Heart right ventricle (tissue), 16 donors: ENCODE data around the gene ANGPTL4. TPM values are rescaled to one million over a fixed set of nuclear protein-coding genes. Genes with fewer than 3 reads are reported as not detected.
"Not testable (repeated sequence)": the region's sequence is repeated elsewhere in the genome, so short reads cannot be mapped to it uniquely, and the experiment has no call there.

Experiments
- ATAC-seq, 8 donors: fragments of 200-7000 bp; cut with Tn5 transposase; one replicate each; pipeline ENCODE4 v1.9.1; 2020; ENCODE audit warnings: mild to moderate bottlenecking in 8 of 8, moderate library complexity in 8 of 8, moderate number of reproducible peaks in 1 of 8
- DNase-seq, 2 donors: peaks; one replicate each; pipeline ENCODE4 v3.0.0-alpha.2; 2020
- H3K27ac ChIP-seq, 10 donors: fragments of 200-600 bp; sonication (generic) in 2 of 10; one replicate each; pipeline versions ENCODE4 v1.5.0 to v1.8.0; 2020 to 2022; ENCODE audit warnings: mild to moderate bottlenecking in 3 of 10
- H3K27me3 ChIP-seq, 7 donors: fragments of 200-600 bp; one replicate each; pipeline ENCODE4 v1.8.0; 2021 to 2022; ENCODE audit warnings: mild to moderate bottlenecking in 2 of 7
- H3K36me3 ChIP-seq, 9 donors: fragments of 200-600 bp; sonication (generic) in 1 of 9; one replicate each; pipeline versions ENCODE4 v1.5.0 to v1.8.0; 2020 to 2022; ENCODE audit warnings: mild to moderate bottlenecking in 2 of 9
- H3K4me1 ChIP-seq, 9 donors: fragments of 200-600 bp; sonication (generic) in 1 of 9; one replicate each; pipeline versions ENCODE4 v1.5.0 to v1.8.0; 2020 to 2022; ENCODE audit warnings: mild to moderate bottlenecking in 4 of 9
- H3K4me3 ChIP-seq, 10 donors: fragments of 200-600 bp; sonication (generic) in 2 of 10; one replicate each; pipeline versions ENCODE4 v1.5.0 to v1.8.0; 2020 to 2022; ENCODE audit warnings: mild to moderate bottlenecking in 7 of 10, moderate library complexity in 2 of 10
- H3K9me3 ChIP-seq, 11 donors: fragments of 200-600 bp in 10 of 11; sonication (generic) in 2 of 11; one replicate each; pipeline versions ENCODE4 v1.5.0 to v1.8.0; 2013 to 2022; ENCODE audit warnings: mild to moderate bottlenecking in 2 of 11, control low read depth in 1 of 11, moderate library complexity in 1 of 11
- WGBS, 2 donors: extraction: QIAGEN DNeasy Blood & Tissue Kit; methylation state at CpG; one replicate each; pipeline ENCODE4 v1.1.7; 2013; ENCODE audit warnings: inconsistent platforms in 1 of 2; 5-methylcytosine and 5-hydroxymethylcytosine counted together
- intact Hi-C, 10 donors: fragments of 100-400 bp; cut with DNase I; formaldehyde crosslinking; loops; one replicate each; pipeline versions ENCODE4 v1.11.1 to v1.14.2; 2022
- polyA plus RNA-seq, 2 donors: library from polyadenylated mRNA; stranded (reverse); fragments of 200-250 nt; gene quantifications; one replicate each; pipeline ENCODE4 v1.2.3, GENCODE V29; 2013
- total RNA-seq, 10 donors: library from RNA; stranded (reverse); fragmentation: NEBNext Ultra II Directional in 3 of 10; extraction: Animal tissue kit (Norgen Biotek cat#: 25700) in 3 of 10; gene quantifications; one replicate each; pipeline versions ENCODE4 v1.2.1 to v1.2.4, GENCODE V29; 2021 to 2023
- TF ChIP-seq, protein P1 (sequence below), 9 donors: fragments of 200-600 bp; sonication (generic) in 2 of 9; IDR thresholded peaks; one replicate each; pipeline versions ENCODE4 v1.5.0 to v1.8.0; 2021 to 2022; ENCODE audit warnings: antibody characterized with exemption in 9 of 9, mild to moderate bottlenecking in 5 of 9, moderate library complexity in 1 of 9
- donor health status: Arrhythmogenic right ventricular cardiomyopathy.
- donor health status: ischemic (EF 13 %, LVEDD 7.1; RV severe dilation, severe dysfunction).
- donor health status: healthy with polysubstance abuse.
- donor health status: DM: no; HTN: yes; CAD: no.
- donor health status: DM: no; HTN: no; CAD: no.
- donor health status: ischemic (EF 25% LVEDD 6.9; RV normal size, moderate dysfunction).
- donor health status: ischemic (EF 25% LVEDD 5.7; RV mildly dilated, moderate dysfunction).
- donor health status: healthy.
- donor health status: DM: yes; HTN: yes; CAD: no.
- donor health status: Ischemic cardiomyopathy.
- donor health status: ischemic (EF 35%, LVEDD 5.7; RV mildly dilated, moderate dysfunction).
- donor health status: nonischemic (EF 11% LVEDD 7.7; RV severe dilation, severe dysfunction).
- donor health status: DM: yes; HTN: yes; CAD: no.
- donor health status: PGD.
- donor health status: ischemic (EF 29% LVEDD 5.4; RV normal size, mild dysfunction).
- donor health status: nonischemic (EF 23%, LVEDD 6.1; RV moderate dilation, normal function).

ANGPTL4 gene
- total and polyA plus RNA-seq, 12 donors, result 1.5 to 154 (median 5.1) TPM

DNA sequence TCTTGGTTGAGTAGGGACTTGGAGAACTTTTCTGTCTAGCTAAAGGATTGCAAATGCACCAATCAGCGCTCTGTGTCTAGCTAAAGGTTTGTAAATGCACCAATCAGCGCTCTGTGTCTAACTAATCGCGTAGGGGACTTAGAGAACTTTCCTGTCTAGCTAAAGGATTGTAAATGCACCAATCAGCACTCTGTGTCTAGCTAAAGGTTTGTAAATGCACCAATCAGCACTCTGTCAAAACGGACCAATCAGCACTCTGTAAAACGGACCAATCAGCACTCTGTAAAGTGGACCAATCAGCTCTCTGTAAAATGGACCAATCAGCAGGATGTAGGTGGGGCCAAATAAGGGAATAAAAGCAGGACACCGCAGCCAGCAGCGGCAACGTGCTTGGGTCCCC, 22.5 kb downstream of the ANGPTL4 start:
- peaks cover 4 to 32% (median 11%) of the 10 kb centered on the region in 9 donors for H3K4me1 ChIP-seq
- H3K27ac ChIP-seq, H3K9me3 ChIP-seq, intact Hi-C loops, DNase-seq, H3K4me3 ChIP-seq, ATAC-seq, H3K36me3 ChIP-seq, H3K27me3 ChIP-seq: not testable (repeated sequence)
- 83 to 85% methylated on average over 9 of the region's 9 CpGs for WGBS, 2 donors

DNA sequence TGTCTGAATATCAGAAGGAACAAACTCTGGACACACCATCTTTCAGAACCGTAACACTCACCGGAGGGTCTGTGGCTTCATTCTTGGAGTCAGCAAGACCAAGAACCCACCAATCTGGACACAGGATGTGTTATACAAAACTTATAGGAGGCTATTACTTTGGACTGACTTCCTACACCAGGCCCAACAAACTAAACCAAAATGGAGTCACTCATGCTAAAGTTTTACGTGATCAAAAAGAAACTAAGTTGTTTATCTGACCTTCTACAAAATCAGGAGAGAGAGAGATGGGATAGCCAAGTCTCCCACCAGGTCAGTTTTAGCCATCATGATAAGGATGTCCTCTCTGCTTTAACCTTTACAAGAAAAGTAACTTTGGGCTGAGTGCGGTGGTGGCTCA, 23.0 kb downstream of the ANGPTL4 start:
- TF ChIP-seq, protein P1, sequence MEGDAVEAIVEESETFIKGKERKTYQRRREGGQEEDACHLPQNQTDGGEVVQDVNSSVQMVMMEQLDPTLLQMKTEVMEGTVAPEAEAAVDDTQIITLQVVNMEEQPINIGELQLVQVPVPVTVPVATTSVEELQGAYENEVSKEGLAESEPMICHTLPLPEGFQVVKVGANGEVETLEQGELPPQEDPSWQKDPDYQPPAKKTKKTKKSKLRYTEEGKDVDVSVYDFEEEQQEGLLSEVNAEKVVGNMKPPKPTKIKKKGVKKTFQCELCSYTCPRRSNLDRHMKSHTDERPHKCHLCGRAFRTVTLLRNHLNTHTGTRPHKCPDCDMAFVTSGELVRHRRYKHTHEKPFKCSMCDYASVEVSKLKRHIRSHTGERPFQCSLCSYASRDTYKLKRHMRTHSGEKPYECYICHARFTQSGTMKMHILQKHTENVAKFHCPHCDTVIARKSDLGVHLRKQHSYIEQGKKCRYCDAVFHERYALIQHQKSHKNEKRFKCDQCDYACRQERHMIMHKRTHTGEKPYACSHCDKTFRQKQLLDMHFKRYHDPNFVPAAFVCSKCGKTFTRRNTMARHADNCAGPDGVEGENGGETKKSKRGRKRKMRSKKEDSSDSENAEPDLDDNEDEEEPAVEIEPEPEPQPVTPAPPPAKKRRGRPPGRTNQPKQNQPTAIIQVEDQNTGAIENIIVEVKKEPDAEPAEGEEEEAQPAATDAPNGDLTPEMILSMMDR (IDR thresholded peaks at IDR 0.05), result no peak
- peaks cover 0 to 4% (median 0%) of the 10 kb centered on the region in 11 donors for H3K9me3 ChIP-seq
- 70 to 85% methylated on average over 4 of the region's 4 CpGs for WGBS, 2 donors
- no peak for ATAC-seq
- H3K27me3 ChIP-seq, result no peaks in the 10 kb centered on the region
- intact Hi-C loops, result no loop called here
- DNase-seq, result no peak
- H3K36me3 ChIP-seq, result peaks cover 0 to 5% (median 0%) of the 10 kb centered on the region in 9 donors
- no peak overlapping the region for H3K27ac ChIP-seq
- H3K4me1 ChIP-seq, result peaks cover 10 to 38% (median 17%) of the 10 kb centered on the region in 9 donors
- no peak overlapping the region for H3K4me3 ChIP-seq

DNA sequence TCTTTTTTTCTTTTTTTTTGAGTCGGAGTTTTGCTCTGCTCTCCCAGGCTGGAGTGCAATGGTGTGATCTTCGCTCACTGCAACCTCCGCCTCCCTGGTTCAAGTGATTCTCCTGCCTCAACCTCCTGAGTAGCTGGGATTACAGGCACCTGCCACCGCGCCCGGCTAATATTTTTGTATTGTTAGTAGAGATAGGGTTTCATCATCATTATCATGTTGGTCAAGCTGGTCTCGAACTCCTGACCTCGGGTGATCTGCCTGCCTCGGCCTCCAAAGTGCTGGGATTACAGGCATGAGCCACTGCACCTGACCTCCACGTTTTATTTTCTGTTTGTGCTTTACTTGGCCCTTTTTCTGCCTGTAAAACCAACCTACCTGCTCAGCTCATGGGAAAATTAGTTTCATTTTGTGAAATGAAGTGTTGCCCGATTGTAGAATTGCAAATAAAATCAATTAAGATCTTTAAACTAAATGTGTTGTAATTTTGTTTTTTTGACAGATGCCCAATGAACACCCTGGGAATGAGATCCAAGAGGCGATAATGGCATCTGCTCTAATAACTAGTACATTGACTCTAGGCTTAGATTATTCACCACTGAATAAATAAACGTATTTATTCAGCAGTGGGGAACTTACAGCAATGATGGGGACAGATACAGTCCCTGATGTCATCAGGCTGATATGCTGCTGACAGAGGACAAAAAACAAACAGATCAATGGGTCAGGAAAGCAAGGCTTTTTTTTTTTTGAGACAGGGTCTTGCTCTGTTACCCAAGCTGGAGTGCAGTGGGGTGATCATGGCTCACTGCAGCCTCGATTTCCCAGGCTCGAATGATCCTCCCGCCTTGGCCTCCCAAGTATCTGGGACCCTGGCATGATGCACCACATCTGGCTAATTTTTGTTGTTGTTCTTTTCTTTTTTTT, 24.0 kb downstream of the ANGPTL4 start:
- ATAC-seq (no peak), DNase-seq (no peak)
- TF ChIP-seq, protein P1 (IDR thresholded peaks at IDR 0.05), result no peak
- 90 to 94% methylated on average over 16 of the region's 16 CpGs for WGBS, 2 donors
- intact Hi-C loops, result no loop called here
- Histone ChIP-seq H3K27ac (peak overlapping the region in 2 of 10 donors; percentile 3 to 19), H3K27me3 (no peaks in the 10 kb centered on the region), H3K4me3 (no peak overlapping the region), H3K36me3 (peaks cover 0 to 5% (median 0%) of the 10 kb centered on the region in 9 donors), H3K9me3 (peaks cover 0 to 4% (median 0%) of the 10 kb centered on the region in 11 donors), H3K4me1 (peaks cover 11 to 48% (median 27%) of the 10 kb centered on the region in 9 donors)

DNA sequence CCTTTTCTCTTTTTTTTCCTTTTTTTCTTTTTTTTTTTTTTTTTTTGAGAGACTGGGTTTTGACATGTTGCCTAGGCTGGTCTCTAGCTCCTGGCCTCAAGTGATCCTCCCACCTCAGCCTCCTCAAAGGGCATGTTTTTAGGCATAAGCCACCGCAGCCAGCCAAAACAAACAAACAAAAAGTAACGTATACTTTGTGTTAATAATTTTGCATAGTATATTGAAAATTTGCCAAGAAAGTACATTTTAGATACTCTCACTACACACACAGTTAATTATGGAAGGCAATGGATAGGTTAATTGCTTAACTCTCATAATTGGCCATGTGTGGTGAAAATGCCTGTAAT, 24.6 kb downstream of the ANGPTL4 start:
- intact Hi-C loops, result no loop called here
- 52 to 54% methylated on average over 2 of the region's 2 CpGs for WGBS, 2 donors
- ATAC-seq (no peak), DNase-seq (no peak)
- H3K36me3 ChIP-seq, result peaks cover 0 to 5% (median 0%) of the 10 kb centered on the region in 9 donors
- peaks cover 17 to 54% (median 33%) of the 10 kb centered on the region in 9 donors for H3K4me1 ChIP-seq
- TF ChIP-seq, protein P1 (IDR thresholded peaks at IDR 0.05), result no peak
- H3K9me3 ChIP-seq, result peaks cover 0 to 4% (median 0%) of the 10 kb centered on the region in 11 donors
- H3K27me3 ChIP-seq, result no peaks in the 10 kb centered on the region
- H3K27ac ChIP-seq, result peak overlapping the region in 3 of 10 donors; percentile 3 to 99 (median 19)
- no peak overlapping the region for H3K4me3 ChIP-seq
